ENCODE measurements around the gene KANK2.

KANK2 gene

GRCh38 chr19:11197291-11198174 is at the start of gene KANK2:
Gene KANK2, minus strand, starts transcription at chr19:11197545. Its CDS starts 3,034 bp downstream, at chr19:11194511.
- peak; percentile 74 for DNase-seq

- no peak for DNase-seq
Observed at GRCh38 chr19:11246941-11247340, 49.6 kb upstream of the KANK2 start.

- DNase-seq = no peak
Observed at GRCh38 chr19:11244846-11245589, 47.7 kb upstream of the KANK2 start.

- no peak for DNase-seq
Observed at GRCh38 chr19:11243798-11244169, 46.4 kb upstream of the KANK2 start.

- DNase-seq = no peak
Observed at GRCh38 chr19:11242864-11243797, 45.8 kb upstream of the KANK2 start.

GRCh38 chr19:11242025-11242424 is 44.7 kb upstream of the KANK2 start:
- DNase-seq = no peak

- DNase-seq = no peak
Observed at GRCh38 chr19:11240008-11240444, 42.7 kb upstream of the KANK2 start.

- no peak for DNase-seq
Observed at GRCh38 chr19:11239377-11240000, 42.1 kb upstream of the KANK2 start, which contains the start of gene ANGPTL8. Gene ANGPTL8, plus strand, starts transcription at chr19:11239619. Its CDS starts 19 bp downstream, at chr19:11239638.

- DNase-seq = no peak
Observed at GRCh38 chr19:11238781-11239376, 41.5 kb upstream of the KANK2 start.

- no peak for DNase-seq
Observed at GRCh38 chr19:11238041-11238440, 40.7 kb upstream of the KANK2 start.

- DNase-seq = no peak
Observed at GRCh38 chr19:11237321-11237720, 40.0 kb upstream of the KANK2 start.

GRCh38 chr19:11236324-11237301 is 39.3 kb upstream of the KANK2 start:
- DNase-seq = no peak

- no peak for DNase-seq
Observed at GRCh38 chr19:11234486-11235075, 37.2 kb upstream of the KANK2 start.

GRCh38 chr19:11233073-11233472 is 35.7 kb upstream of the KANK2 start:
- DNase-seq = no peak

GRCh38 chr19:11232555-11232954 is 35.2 kb upstream of the KANK2 start:
- no peak for DNase-seq

- DNase-seq = no peak
Observed at GRCh38 chr19:11230621-11231386, 33.5 kb upstream of the KANK2 start.

GRCh38 chr19:11227195-11227886 is 30.0 kb upstream of the KANK2 start:
- no peak for DNase-seq

GRCh38 chr19:11226716-11227166 is 29.4 kb upstream of the KANK2 start:
- no peak for DNase-seq

- DNase-seq = no peak
Observed at GRCh38 chr19:11225815-11226214, 28.5 kb upstream of the KANK2 start.

All from kidney glomerular epithelial cell (primary cell).